HG02943 (cell line): ENCODE measurements around the gene POU2F3.

ENCODE experiments used
- ATAC-seq: cut with Tn5 transposase; IDR thresholded peaks from one replicate; pipeline ENCODE4 v1.9.1; 2021; ENCODE audit warnings: mild to moderate bottlenecking, low read depth, moderate library complexity; ENCODE audit not compliant: unreplicated experiment

The POU2F3 gene

GRCh38 chr11:120308081-120308480 is 68.1 kb downstream of the POU2F3 start:
- ATAC-seq, result no peak

GRCh38 chr11:120310870-120311269 is 70.9 kb downstream of the POU2F3 start:
- no peak for ATAC-seq

DNA sequence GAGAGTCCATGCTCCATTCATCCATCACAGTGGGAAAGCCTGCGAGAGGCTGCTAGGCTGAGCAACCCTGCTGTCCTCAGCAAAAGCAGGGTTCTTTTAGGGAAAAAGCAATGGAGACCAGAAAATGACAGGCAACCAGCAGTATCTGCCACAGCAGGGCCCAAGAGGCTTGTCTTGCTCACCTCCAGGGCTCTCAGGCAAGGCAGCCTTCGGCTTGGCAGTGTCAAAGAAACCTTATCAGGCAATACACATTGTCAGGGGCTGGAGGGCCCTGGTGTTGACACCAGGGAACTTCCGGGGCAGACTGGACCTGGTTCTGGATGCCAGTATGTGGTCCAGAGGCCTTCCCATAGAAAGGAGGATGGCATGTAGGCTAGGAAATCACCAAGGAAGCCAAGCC is 74.9 kb downstream of the POU2F3 start:
- ATAC-seq, result no peak

GRCh38 chr11:120316880-120317688 is 77.1 kb downstream of the POU2F3 start:
- no peak for ATAC-seq

- ATAC-seq, result no peak
Observed at GRCh38 chr11:120317689-120318480, 77.9 kb downstream of the POU2F3 start.

DNA sequence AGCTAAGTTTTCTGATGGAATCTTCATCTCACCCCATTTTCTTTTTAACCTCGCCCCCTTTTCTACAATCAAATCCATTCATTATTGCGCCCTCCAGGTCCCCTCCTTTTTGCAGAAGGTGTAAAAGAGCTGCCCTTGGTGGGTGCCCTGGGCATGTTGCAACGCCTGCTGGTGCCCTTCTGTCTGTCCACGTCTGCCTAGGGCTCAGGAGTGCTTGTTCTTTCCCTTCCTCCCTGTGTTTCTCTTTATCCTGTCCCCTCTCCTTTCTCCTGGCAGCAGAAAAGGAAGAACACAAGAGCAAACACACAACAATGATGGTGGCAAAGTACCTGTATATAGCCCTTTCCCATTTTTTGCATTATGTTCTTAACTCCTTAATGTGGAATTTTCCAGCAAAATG is 79.0 kb downstream of the POU2F3 start:
- no peak for ATAC-seq

DNA sequence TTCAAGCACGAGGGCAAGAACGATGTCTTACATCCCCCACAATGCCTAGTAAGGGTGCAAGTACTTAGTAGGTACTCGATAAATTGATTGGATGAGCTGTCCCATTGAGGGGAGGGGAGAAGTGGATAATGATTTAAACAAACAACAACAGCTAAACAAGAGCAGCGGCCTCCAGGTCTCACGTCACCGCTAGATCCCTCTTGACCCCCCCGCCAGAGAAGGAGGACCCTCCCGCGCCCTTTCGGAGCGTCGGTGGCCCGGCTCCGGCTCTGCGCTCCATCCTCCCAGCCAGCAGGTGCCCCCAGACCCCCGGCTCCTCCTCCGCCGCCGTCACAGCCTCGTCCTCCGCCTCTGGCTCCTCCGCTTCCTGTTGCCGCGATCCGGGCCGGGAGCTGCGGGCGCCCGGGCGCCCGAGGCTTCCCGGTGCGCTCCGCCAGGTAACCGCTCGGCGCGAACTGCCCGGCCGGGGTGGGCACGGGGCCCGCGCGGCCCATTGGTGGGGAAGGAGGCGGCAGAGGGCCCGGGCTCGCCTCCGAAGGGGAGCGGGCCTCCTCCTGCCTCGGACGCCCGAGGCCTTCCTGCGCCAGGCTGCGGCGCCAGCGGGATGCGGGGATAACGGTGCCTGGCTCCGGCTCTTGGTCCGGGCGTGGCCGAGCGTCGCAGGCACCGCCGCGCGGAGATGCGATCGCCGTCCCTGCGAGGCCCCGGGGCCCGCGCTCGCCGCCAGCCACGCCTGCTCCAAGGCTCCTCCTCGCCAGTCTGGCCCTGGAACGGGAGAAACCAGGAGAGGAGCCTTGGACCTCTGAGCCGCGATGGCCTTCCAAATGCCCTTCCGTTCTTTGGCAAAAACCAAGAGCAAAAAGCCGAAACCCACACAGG is 85.2 kb downstream of the POU2F3 start, which contains the start of gene TLCD5:
Gene TLCD5 (plus strand): TSS at position 368 of the 879 bp plus-strand sequence. CDS start 2,143 bp downstream, outside the sequence.
- ATAC-seq, result no peak

GRCh38 chr11:120326228-120326627 is 86.3 kb downstream of the POU2F3 start:
- no peak for ATAC-seq

DNA sequence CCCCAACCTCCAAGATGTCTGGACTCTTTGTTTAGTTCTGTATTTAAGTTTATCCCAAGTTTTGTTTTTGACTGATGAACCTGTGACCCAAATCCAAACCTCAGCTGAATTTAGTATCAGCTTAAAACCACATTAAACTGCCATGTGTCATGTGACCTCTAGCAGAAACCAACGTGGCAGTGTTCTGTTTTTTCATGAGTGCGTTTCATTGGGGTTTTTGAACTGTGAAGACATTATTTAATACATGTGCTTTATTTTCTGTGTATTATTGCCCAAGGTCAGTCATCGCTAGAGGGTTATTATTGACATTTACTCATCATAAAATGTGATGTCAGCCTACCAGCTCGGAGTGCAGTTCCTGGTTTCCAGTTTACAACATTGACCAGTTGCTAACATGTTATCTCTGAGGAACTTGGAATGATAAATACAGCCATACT is 86.9 kb downstream of the POU2F3 start:
- no peak for ATAC-seq

- no peak for ATAC-seq
Observed at GRCh38 chr11:120327311-120327710, 87.4 kb downstream of the POU2F3 start.

DNA sequence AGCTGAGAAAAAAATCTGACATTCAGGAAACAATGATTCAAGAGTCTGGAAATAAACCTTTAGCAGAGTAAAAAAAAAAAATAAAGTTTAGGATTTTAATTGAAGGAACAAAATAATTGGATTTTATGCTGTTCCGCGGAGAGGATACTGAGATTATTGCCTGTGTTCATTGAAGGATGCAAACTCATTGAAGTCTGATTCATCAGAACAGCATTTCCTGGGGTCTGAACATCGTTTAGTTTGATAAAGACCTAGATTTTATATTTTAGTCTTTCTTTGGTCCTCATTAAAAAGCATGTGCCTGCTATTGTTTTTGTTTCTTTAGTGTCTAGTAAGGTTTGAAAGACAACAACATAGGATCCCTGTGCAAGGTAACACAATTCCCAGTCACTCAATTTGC is 89.6 kb downstream of the POU2F3 start:
- ATAC-seq, result no peak

DNA sequence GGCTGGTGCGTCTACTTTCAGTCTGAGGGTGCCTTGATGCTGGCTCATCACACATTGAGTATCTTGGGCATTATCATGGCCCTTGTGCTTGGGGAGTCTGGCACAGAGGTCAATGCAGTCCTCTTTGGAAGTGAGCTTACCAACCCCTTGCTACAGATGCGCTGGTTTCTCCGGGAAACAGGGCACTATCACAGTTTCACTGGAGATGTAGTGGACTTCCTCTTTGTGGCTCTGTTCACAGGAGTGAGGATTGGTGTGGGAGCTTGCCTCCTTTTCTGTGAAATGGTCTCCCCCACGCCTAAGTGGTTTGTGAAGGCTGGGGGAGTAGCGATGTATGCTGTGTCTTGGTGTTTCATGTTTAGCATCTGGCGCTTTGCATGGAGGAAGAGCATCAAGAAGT is 90.1 kb downstream of the POU2F3 start:
- no peak for ATAC-seq

- ATAC-seq, result no peak
Observed at GRCh38 chr11:120331301-120331996, 91.5 kb downstream of the POU2F3 start.

- ATAC-seq, result no peak
Observed at GRCh38 chr11:120332822-120333716, 93.1 kb downstream of the POU2F3 start.

- ATAC-seq, result no peak
Observed at GRCh38 chr11:120333801-120334200, 93.9 kb downstream of the POU2F3 start.

DNA sequence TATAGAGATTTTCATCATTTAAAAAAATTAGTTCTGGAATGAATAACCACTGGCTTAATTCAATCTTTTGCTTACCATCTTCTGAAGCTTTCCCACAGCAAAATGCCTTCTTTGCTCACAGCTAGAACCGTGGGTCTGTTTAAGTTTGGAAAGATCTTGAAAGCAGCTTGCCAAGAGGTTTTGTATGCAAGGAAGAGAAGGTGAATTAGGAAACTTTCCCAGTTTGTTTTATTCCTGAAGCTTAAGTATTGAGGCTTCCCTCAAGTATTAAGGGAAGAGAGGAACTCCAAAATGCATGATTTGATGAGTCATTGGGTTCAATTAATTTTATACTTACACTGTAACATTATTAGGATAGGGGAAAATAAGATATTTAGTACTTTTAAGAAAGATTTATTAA is 94.4 kb downstream of the POU2F3 start:
- no peak for ATAC-seq

GRCh38 chr11:120334894-120335462 is 95.0 kb downstream of the POU2F3 start:
- ATAC-seq, result no peak

DNA sequence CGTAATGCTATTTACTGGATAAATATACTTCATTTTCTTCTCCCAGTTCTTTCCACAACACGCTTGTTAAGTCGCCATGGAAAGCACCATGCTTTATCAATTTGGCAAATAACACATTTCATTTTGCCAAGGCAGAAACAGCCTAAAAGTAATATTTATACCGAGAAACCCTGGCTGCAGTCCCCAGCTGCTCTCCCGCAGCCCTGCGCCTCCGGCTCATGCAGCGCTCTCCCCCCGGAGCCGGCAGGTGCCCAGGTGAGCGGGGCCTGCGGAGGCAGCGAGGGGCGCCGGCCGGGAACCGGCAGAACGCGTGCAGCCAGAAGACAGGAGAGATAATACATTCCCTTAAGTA is 95.6 kb downstream of the POU2F3 start:
- ATAC-seq, result peak; percentile 19
